ENCODE data around the gene B3GAT3.
A peak's percentile ranks its signal among the peaks of the same experiment; 100 is the strongest.
"Not testable (repeated sequence)": the region's sequence is repeated elsewhere in the genome, so short reads cannot be mapped to it uniquely, and the experiment has no call there.

Gene B3GAT3

GRCh38 chr11:62577046-62577714 is 44.6 kb downstream of the B3GAT3 start:
- DNase-seq, result no peak

- no peak for DNase-seq
Measured at GRCh38 chr11:62575837-62576236, 45.9 kb downstream of the B3GAT3 start.

- no peak for DNase-seq
Measured at GRCh38 chr11:62575156-62575555, 46.6 kb downstream of the B3GAT3 start.

DNA sequence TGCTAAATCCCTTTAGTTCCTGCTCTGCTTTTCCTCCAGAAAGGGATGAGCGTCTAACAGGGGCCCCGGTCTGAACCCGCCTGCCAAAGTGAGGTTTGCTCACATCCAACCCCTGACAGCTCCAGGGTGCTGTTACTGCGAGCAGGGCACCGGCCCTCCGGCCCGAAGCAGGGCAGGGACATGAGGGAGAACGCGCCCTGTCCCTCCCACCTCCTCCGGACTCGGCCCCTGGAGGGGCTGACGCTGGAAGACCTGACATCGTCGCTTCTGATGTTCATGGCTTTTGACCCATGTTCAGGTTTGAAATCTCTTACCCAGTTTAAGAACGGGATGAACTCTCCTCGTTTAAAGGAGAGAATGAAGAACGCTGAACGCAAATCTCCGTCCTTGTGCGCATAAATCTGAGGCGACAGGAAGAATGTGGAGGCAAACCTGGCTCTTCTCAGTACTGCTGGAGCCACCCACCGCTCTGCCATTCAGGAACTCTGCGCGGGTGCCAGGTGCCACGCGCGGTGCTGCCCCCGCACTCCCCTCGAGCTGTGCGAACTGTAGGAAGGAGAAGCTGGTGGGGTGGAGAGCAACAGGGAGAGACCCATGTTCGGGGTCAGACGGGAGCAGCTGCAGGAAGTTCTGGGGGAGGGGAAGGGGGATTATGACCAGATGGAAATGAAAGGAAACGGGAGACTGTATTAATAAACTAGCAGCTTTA is 47.3 kb downstream of the B3GAT3 start:
- DNase-seq, result no peak

DNA sequence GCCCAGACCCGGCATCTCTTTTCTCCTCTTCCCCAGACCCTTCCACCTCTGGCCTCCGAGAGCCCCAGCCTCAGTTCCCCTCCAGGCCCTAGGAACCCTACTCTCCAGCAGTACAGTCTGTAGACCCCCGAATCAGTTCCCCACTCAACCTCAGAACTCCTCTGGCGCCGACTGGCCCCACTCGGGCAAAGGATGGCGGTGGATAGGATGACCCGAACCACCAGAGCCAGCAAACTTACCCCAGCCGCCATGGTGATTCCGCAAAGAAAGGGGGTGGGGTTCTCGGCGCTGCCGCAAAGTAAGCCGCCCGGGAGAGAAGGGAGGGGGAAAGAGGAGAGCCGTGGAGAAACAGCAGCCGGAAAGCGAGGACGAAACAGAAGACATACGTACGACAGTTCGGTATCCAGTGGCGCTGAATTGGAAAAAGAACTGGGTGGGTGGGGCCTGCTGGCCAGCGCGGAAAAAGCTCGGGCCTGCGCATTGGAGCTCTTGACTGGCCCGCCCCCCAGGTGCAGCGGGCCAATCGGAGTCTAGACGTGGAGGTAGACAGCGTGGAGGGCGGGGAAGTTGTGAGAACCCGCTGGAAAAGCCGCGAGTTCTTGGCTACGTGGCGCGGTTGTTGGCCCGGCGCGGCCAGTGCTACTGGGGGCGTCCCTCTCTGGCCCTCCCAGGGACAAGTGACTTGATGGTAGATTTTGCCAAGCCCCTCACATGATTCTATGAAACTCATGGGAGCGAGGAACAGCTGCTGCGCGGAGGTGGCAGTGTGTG is 48.0 kb downstream of the B3GAT3 start, which contains the start of gene EEF1G:
Gene EEF1G (minus strand): TSS at position 300 of the 771 bp plus-strand sequence. CDS start 49 bp downstream, at position 251.
- DNase-seq, result peak; percentile 97

DNA sequence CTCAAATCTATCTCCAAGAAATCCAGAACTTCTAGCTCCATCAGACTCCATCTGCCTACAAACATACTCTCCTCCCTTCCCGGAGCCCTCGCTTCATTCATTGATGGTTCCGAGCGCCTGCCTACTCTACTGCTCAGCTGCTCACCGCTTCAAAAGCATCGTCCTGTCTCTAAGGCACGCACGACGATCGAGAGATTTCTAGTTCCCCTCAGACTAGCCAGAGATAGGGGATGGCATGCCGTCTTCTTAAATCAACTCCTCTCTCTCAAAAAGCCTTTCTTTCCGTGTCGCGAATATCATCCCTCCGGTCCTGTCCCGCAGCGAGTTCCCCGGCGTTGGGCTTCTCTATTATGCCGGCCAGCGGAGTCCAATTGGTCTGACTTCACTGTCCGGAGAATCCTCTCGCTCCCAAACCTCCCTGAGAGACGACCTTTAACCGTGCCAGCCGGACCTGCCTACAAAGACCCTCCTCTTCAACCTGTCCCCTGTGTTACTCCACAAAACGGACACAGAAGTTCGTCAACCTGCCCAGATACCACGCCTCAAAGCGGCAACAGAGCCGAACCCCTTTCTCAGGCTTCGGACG is 48.7 kb downstream of the B3GAT3 start:
- no peak for DNase-seq

- no peak for DNase-seq
Measured at GRCh38 chr11:62572431-62572830, 49.4 kb downstream of the B3GAT3 start.

GRCh38 chr11:62571493-62571892 is 50.3 kb downstream of the B3GAT3 start:
- not testable (repeated sequence) for DNase-seq

- not testable (repeated sequence) for DNase-seq
Measured at GRCh38 chr11:62570903-62571302, 50.9 kb downstream of the B3GAT3 start.

GRCh38 chr11:62569611-62570010 is 52.2 kb downstream of the B3GAT3 start:
- no peak for DNase-seq

GRCh38 chr11:62567018-62567633 is 54.7 kb downstream of the B3GAT3 start:
- DNase-seq, result no peak

- DNase-seq, result no peak
Measured at GRCh38 chr11:62566247-62566646, 55.5 kb downstream of the B3GAT3 start.

All from activated gamma-delta T cell treated with Interleukin-2 at 50 U/mL for 16 hours (primary cell).